Measurements from ENCODE around the gene GPR17.

DNA sequence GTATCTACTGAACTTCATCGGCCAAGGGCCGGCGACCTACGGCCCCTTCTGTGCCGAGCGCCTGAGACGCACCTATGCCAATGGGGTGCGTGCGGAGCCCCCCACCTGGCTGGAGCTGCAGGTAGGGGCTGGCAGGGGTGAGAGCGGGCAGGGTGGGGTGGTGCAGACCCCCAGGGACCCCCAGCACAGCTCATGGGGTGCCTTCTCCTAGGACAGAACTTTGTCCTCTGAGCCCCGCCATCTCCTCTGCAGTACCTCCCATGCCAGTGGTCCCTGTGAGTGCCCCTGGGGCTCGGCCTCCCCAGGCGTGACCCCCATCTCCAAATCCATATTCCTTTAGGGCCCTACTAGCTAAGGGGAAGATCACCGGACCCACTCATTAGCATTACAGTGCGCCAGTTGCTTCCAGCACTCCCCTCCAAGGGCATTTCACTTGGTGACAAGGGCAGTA lies 23.9 kb upstream of the GPR17 start:
- TF ChIP-seq POLR2A (IDR thresholded peaks at IDR 0.05), result no peak
- TF ChIP-seq, protein P1, sequence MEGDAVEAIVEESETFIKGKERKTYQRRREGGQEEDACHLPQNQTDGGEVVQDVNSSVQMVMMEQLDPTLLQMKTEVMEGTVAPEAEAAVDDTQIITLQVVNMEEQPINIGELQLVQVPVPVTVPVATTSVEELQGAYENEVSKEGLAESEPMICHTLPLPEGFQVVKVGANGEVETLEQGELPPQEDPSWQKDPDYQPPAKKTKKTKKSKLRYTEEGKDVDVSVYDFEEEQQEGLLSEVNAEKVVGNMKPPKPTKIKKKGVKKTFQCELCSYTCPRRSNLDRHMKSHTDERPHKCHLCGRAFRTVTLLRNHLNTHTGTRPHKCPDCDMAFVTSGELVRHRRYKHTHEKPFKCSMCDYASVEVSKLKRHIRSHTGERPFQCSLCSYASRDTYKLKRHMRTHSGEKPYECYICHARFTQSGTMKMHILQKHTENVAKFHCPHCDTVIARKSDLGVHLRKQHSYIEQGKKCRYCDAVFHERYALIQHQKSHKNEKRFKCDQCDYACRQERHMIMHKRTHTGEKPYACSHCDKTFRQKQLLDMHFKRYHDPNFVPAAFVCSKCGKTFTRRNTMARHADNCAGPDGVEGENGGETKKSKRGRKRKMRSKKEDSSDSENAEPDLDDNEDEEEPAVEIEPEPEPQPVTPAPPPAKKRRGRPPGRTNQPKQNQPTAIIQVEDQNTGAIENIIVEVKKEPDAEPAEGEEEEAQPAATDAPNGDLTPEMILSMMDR (IDR thresholded peaks at IDR 0.05), result no peak
